Activated CD8-positive, alpha-beta memory T cell treated with anti-CD3 and anti-CD28 coated beads, Interleukin-2, amount 50 U/mL, for 1 hour (primary cell): ENCODE data around the gene TMEM72.

ENCODE experiments used
- DNase-seq: peaks from one replicate; pipeline ENCODE4 v3.0.0-alpha.2; 2020; ENCODE audit errors: extremely low read depth

TMEM72 gene

GRCh38 chr10:44917848-44918247, 6.7 kb downstream of the TMEM72 start:
- DNase-seq, result no peak

GRCh38 chr10:44920252-44920651, 9.1 kb downstream of the TMEM72 start:
- no peak for DNase-seq

DNA sequence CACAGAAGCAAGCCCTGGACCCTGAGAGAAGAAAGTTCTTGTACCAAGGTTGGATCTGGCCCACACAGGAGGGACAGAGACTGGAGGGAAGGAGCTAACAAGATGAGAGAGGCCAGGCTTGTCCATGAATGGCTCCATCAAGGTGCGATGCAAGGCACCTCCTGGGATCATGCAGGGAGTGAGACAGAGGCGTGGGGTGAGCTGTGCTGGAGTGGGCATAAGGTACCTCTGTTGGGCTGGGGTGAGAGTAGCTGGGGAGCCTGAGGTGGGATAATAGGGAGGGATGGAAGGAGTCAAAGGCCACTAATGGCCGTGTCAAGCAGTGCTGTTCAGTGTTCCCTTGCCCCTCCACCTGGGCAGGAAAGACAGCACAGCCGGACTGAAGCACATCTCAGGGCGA, 9.9 kb downstream of the TMEM72 start:
- no peak for DNase-seq

DNA sequence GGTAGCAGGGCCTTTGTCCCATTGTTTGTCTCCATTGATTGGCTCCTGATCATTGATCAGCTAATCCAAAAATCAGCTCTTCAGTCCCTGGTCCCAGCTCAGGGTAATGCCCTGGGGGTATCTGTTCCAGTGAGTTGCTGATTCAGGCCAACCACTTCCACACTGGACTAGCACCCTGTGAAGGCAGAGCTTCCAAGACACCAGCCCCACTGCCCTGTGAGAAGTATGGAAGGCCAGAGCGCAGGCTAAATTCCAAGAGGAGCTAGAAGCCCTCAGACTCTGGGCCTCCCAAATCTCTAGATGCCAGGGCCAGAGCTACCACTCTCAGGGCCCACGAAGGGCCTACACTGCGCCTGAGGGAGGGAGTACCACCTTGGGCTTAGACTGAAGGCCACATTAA, 10.4 kb downstream of the TMEM72 start:
- no peak for DNase-seq

GRCh38 chr10:44922021-44922420, 10.9 kb downstream of the TMEM72 start:
- DNase-seq, result no peak

DNA sequence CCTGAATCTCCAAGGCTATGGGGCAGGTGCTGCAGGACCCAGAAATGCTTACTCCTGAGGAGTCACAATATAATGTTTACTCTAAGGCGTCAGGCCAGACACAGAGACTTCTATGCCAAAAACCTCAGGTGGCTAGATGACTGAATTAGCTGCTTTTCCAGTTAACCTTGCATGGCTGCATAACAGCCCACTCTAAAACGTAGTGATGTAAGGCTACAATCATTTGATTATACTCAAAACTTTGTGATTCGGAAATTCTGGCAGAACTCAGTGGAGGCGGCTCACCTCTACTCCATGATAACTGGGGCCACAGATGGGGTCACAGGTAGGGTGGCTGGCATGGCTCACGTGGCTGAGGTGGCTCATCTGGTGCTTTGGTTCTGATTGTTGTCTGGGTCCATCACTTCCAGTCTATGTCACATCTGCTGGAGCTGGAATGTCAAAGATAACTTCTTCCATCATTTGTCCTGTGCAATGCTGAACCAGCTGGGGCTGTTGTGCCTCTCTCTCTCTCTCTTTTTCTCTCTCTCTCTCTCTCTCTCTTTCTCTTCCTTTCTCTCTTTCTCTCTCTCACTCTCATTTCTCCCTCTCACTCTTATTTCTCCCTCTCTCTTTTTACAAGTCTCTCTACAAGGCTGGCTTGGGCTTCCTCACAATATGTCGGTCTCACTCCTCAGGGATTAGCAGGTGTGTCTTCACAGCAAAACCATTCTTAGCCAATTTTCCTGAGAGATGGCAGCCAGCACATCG, 11.8 kb downstream of the TMEM72 start:
- no peak for DNase-seq

- no peak for DNase-seq
These were observed 12.5 kb downstream of the TMEM72 start for GRCh38 chr10:44923611-44924010.

GRCh38 chr10:44924261-44925040, 13.3 kb downstream of the TMEM72 start:
- no peak for DNase-seq

DNA sequence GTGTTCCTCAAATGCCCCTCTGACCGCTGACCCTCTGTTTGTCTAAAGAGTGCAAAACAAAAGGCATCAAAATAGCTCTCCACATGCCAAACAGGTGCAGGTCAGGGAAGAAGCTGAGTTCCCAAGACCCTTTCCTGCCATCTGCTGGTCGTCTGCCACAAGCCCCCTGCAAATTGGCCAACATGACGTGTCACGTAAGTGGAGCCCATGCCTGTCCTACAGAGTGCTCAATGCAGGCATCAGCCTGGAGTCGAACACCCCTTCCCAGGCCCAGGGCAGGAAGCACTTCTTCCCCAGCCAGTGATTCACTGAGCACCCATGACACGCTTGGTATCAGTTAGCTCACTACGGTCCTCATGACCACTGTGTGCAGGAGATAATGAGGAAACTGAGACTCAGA, 14.1 kb downstream of the TMEM72 start:
- DNase-seq, result no peak

GRCh38 chr10:44925811-44926750, 14.9 kb downstream of the TMEM72 start:
- DNase-seq, result no peak

GRCh38 chr10:44926751-44927351, 15.7 kb downstream of the TMEM72 start:
- DNase-seq, result no peak

DNA sequence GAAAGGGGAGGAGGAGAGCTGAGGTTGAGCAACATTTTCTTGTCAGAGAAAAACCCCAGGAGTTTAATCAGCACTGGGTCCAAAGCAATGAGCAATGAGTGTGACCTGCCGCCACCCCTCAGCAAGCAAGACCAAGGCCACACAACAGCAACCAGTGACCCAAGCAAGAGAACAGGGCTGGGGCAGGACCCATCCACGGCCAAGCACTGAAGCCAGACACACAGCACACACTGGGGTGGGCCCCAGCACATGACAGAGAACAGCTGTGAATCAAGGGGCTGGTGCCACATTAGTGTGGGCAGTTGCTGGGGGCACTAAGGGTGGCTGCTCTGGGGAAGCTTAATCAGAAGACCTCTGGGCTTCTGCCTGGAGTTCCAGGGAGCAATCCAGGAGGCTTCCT, 16.2 kb downstream of the TMEM72 start:
- DNase-seq, result no peak

DNA sequence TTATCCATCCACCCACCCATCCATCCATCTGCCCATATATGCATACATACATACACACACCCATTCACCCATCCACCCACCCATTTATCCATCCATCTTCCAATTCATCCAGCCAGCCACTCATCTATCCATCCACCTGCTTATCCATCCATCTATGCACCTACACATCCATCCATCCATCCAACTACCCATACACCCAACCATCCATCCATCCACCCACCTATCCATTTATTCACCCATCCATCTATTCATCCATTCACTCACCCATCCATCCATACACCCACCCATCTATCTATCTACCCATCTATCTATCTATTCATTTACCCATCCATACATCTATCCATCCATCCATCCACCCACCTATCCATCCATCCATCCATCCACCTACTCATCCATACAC, 17.3 kb downstream of the TMEM72 start:
- no peak for DNase-seq

DNA sequence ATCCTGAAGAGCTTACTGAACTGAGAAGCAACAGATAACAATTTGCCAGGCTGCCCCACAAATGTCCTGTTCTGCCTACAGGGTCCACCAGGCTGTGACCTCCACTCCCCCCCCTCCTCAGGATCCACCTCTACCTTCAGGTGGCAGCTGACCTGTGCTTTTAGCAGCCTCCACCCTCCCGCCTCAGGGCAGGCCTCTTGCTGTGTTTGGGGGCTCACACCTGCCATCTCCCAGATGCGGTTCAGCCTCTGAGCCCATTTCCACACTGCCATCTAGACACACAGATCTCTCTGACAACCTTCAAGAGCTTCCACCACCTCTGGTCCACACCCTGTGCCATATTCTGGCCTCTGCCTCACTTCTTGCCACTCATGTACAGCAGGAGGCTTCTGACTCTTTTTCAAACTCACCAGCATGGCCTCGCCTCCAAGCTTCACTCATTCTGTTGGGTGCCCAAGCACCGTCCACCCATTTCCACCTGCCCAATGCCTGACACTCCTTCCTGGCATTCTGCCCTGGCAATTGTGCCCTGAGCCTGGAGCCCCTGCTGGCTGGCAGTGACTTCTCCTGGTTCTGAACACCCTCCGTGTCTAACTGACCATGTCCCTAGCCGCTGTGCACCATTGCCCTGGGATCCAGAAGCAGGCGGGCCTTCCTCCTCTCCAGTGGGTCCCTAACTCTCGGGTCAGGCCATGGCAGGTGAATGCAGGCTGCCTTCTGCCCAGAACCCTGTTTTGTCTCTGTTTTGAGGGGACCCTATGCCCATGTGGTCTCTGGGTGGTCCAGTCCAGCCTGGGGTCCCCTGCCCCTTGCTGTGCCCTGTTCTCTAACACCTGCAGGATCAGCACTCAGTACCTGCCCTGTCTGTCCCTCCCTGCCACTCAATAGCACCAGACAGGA, 18.5 kb downstream of the TMEM72 start:
- DNase-seq, result no peak

DNA sequence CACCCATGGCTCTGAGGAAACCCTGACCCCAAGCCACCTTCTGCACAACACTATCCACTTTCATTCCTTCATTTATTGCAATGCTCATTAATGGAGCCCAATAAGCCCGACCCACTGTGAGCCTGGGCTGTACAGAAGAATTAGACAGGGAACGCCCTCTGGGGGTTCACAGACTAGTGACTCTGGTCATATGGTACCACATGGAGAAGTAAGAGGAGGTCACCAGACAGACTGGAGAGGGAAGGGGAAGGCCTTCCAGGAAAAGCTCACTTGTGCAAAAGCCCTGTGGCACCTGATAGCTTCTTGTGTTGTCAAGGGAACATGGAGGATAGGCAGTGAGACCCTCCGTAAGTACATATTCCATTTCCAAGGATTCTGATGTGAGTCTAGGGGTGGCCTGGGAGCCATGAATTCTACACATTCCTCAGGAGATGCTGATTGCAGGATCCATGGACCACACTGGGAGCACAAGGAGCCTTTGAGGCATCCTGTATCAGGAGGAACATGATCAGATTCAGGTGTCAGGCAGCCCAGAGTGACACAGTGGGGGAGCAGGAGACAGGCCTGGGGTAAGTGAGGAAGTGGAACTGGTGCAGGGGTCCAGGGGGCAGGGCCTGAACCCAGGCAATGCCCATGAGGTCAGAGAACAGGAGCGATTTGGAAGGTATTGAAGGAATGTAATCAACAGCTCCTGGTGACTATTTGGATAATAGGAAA, 19.9 kb downstream of the TMEM72 start:
- no peak for DNase-seq

DNA sequence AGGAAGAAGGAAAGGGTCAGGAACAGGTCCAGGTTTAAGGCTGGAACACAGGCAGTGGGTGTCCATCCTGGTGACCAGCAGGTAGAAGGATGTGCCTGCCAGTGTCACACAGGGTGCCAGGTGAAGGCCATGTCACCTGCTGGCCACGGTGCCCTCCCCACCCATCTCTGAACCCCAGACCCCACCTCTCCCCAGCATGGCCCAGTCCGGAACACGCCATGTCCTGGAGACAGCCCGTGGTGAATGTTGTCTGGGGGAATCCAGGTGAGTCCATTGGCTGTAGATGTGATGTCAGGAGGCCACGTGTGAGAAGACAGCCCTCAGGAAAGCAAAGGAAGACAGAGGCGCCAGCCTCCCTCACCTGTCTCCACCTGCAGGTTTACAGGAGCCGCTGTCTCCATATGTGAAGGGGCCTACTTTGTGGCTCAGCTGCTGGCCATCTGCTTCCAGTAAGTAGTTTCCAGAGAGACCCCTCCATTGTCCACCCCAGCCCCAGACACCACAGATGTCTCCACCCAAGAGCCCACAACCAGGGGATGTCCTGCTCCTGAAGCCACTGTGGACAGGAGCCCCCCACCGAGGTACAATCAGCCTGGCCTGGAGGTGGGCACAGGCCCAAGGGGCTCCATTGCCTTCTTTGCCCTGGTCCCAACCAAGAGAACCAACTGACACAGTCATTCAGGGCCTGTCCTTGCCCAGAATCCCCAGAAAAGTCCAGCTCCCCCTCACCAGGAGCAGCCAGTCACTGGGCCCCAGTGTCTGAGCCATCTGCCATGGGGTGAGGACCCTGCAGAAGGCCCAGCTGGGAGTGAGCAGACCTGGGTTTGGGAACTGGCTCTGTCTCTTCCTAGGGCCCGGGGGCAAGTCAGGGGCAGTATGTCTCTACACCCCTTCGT, 20.7 kb downstream of the TMEM72 start:
- no peak for DNase-seq

GRCh38 chr10:44932517-44933450, 21.6 kb downstream of the TMEM72 start:
- peak; percentile 57 for DNase-seq
